GM12801 (cell line): ENCODE data around the gene NLN.

Experiments used
- CTCF ChIP-seq: IDR thresholded peaks from one replicate; pipeline ENCODE4 v1.5.1; 2011; ENCODE audit warnings: control low read depth; ENCODE audit not compliant: insufficient read length; ENCODE audit errors: extremely low read depth

NLN gene

GRCh38 chr5:65737842-65738241 lies 15.8 kb downstream of the NLN start:
- no peak for TF ChIP-seq CTCF

GRCh38 chr5:65738305-65738704 lies 16.3 kb downstream of the NLN start:
- no peak for TF ChIP-seq CTCF

GRCh38 chr5:65739162-65739561 lies 17.2 kb downstream of the NLN start:
- no peak for TF ChIP-seq CTCF

- no peak for TF ChIP-seq CTCF
Measured at GRCh38 chr5:65742565-65743231, 20.7 kb downstream of the NLN start.

GRCh38 chr5:65749221-65749844 lies 27.3 kb downstream of the NLN start:
- no peak for TF ChIP-seq CTCF

GRCh38 chr5:65749956-65750355 lies 28.0 kb downstream of the NLN start:
- TF ChIP-seq CTCF: no peak

- TF ChIP-seq CTCF: no peak
Measured at GRCh38 chr5:65750938-65751337, 28.9 kb downstream of the NLN start.
